Activated CD4-positive, alpha-beta memory T cell treated with anti-CD3 and anti-CD28 coated beads, Interleukin-2, amount 10 ng/mL, durations not matched to agents 7 days and 5 days (primary cell): ENCODE data around the gene C22orf23. TPM values are rescaled to one million over a fixed set of nuclear protein-coding genes. Genes with fewer than 3 reads are reported as not detected.

Experiments
- CTCF ChIA-PET: fragments of 350-600 bp; sonication (Branson Sonifier 250); formaldehyde crosslinking; loops from one replicate; lab custom pipeline; 2021; ENCODE audit warnings: antibody characterized with exemption, inconsistent platforms; lab: Charles Lee
- POLR2A ChIA-PET: fragments of 350-600 bp; sonication (Branson Sonifier 250); formaldehyde crosslinking; loops from one replicate; lab custom pipeline; 2021; ENCODE audit warnings: antibody characterized with exemption; lab: Charles Lee
- DNase-seq: peaks from one replicate; pipeline ENCODE4 v3.0.0-alpha.2; 2020
- H3K27ac Mint-ChIP-seq: one replicate; pipeline ENCODE4 v1.8.0; 2021; ENCODE audit warnings: mild to moderate bottlenecking, mixed read lengths
- H3K27me3 Mint-ChIP-seq: one replicate; pipeline ENCODE4 v1.8.0; 2021; ENCODE audit warnings: mixed read lengths
- H3K36me3 Mint-ChIP-seq: one replicate; pipeline ENCODE4 v1.8.0; 2021; ENCODE audit warnings: low read depth, mixed read lengths
- H3K4me1 Mint-ChIP-seq: one replicate; pipeline ENCODE4 v1.8.0; 2021; ENCODE audit warnings: mixed read lengths
- H3K4me3 Mint-ChIP-seq: one replicate; pipeline ENCODE4 v1.8.0; 2021; ENCODE audit warnings: mild to moderate bottlenecking, mixed read lengths
- H3K9me3 Mint-ChIP-seq: one replicate; pipeline ENCODE4 v1.8.0; 2021; ENCODE audit warnings: mixed read lengths
- total RNA-seq, 2 experiments: library from RNA; stranded (reverse); gene quantifications; one replicate each; pipeline ENCODE4 v1.2.3, GENCODE V29; 2021

Gene C22orf23
- total RNA-seq, 2 experiments from 2014 or later: not detected

DNA sequence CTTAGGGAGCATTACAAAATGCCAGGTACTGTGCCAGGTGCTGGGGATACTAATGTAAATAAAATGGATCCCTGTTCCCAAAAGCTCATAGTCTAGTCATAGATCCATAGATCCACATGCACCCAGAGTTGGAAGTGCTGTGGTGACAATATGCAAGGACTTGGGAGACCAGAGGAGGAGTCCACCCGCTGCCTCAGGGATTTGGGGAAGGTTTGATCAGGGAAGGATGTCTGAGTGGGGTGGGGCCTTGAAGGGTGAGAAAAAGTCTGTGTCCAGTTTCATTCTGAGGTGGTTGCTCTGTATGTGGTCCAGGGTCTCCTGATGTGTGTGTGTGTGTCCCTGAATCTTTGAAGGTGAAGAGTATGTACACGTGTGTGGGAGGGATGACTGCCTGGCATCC lies 21.8 kb upstream of the C22orf23 start:
- Mint-ChIP-seq H3K36me3 (no peaks in the 10 kb centered on the region), H3K9me3 (no peaks in the 10 kb centered on the region), H3K27me3 (no peaks in the 10 kb centered on the region), H3K4me3 (no peak overlapping the region), H3K27ac (no peak overlapping the region), H3K4me1 (no peaks in the 10 kb centered on the region)
- POLR2A ChIA-PET: no interaction called here
- CTCF ChIA-PET: no interaction called here
- DNase-seq: no peak

DNA sequence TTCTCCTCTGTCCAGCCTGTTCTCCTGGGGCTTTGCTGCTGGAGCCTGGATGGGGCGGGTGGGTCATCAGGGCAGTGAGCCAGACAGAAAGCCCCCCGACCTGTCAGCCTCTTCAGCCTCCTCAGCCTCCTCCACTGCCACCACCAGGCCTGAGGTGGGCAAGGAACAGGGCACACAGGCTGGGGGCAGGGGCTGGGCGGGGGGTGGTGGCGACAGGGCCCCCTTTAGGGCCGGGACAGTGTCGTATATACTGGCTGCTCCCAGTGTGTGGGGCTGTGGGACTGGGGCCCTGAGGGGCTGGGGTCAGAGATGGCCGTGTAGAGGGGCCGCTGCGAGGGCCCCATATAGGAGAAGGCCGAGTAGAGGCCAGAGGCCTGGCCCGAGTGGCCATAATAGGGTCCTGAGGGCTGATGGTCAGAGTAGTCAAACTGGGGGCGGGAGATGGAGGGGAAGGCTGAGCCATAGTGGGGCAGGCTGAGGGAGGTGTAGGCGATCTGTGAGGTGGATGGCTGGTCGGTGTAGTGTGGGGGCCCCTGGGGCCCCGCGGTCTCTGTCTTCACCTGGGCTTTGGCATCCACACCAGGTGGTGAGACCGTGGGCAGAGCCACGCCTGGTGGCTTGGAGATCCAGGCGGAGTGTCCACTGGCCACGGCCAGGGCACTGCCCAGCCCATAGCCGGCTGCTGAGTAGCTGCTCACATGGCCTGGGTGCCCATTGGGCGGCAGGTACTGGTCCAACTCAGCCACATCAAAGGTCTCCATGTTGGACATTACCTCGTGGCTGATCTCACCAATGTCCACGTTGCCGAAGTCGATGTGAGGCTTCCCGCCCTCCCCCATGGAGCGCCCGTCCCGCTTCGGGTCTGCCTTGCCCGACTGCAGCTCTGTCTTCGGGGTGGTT lies 20.1 kb upstream of the C22orf23 start:
- Mint-ChIP-seq H3K4me1 (no peaks in the 10 kb centered on the region), H3K36me3 (no peaks in the 10 kb centered on the region), H3K27me3 (no peaks in the 10 kb centered on the region), H3K27ac (no peak overlapping the region), H3K9me3 (no peaks in the 10 kb centered on the region), H3K4me3 (no peak overlapping the region)
- ChIA-PET CTCF (no interaction called here), POLR2A (no interaction called here)
- DNase-seq: no peak

DNA sequence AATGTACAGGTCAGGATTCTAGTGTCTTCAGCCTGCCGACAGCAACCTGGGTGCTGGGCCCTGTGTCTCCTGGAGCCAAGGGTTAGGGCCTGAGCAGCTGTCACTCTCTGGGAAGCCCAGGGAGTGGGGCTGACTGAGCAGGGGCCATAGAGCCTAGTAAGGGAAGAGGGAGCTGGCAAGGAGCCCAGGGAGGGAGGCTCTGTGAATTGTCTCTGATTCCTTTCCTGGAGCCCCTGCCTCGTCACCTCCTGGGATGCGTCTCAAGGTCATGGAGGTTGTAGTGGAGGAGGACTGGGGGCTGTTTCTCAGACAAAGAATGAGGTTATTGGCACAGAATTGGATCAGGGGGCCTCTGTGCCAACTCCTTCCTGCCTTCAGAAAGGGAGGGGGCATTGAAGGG lies 19.1 kb upstream of the C22orf23 start:
- H3K4me3 Mint-ChIP-seq: no peak overlapping the region
- no peaks in the 10 kb centered on the region for H3K4me1 Mint-ChIP-seq
- H3K9me3 Mint-ChIP-seq: no peaks in the 10 kb centered on the region
- POLR2A ChIA-PET: no interaction called here
- CTCF ChIA-PET: interaction anchor here (0.6 kb wide), 1 partner anchor 95 kb away, joined by 3 read pairs; no protein-coding TSS in a partner anchor
- H3K27ac Mint-ChIP-seq: no peak overlapping the region
- no peaks in the 10 kb centered on the region for H3K27me3 Mint-ChIP-seq
- no peak for DNase-seq
- peaks cover 7% of the 10 kb centered on the region for H3K36me3 Mint-ChIP-seq

DNA sequence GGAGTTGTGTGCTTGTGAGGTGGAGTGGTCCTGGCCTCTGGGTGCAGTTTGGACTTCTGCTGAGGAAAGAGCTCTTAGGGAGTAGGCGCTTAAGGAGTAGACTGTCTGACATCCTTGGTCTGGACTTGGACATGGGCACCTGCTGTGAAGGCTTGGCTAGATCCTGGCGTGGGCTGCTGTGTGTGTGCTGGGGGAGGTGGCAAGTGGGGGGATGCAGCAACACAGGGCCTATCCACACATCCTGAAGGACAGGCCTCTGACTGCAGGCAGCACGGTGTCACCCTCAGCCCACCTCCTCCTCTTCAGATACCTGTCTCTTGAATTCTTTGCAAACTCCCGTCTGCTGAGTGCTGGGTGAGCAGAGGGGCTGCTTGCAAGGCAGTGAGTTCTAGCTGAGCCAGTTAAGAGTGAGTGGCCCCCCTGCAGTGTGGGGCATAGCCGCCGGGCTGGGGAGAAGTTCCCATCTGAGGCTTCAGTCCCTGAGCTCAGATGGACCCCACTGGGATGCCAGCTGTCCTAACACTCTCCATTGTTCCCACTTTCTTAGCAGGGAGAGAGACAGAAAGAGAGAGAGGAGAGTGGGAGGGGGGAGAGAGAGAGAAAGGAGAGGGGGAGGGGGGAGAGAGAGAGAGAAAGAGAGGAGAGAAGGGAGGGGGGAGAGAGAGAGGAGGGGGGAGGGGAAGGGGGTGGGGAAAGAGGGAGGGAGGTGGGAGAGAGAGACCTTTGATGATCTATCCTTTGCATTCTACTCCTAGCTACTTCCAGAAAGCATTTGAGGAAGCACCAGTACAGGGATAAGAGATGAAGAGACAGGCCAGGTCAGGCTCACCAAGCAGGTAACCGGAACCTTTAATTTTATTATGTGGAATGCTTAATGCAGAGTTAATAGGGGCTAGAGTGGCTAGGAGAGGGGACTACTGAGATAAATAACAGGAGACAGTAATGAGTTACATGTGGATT lies 18.4 kb upstream of the C22orf23 start:
- ChIA-PET POLR2A (no interaction called here), CTCF (no interaction called here)
- Mint-ChIP-seq H3K4me3 (no peak overlapping the region), H3K36me3 (peaks cover 12% of the 10 kb centered on the region), H3K4me1 (no peaks in the 10 kb centered on the region), H3K27ac (no peak overlapping the region), H3K27me3 (no peaks in the 10 kb centered on the region), H3K9me3 (no peaks in the 10 kb centered on the region)
- DNase-seq: no peak

DNA sequence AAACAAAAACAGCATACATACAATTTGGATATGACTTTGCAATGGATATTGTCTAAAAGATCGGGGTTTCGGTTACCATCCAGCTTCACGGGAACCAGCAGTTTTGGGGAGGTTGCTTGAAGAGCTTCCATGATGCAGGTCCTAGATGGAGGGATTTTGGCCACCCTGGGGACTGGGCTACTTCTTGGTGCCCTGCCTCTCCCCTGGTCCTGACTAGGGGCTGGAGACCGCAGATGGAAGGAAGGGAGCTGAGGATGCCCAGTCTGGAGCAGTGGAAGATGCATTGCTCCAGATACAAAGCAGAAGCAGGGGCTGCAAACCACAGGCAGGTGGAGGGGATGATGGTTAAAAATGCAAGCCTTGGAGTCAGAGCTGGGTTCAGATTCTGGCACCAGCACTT lies 17.5 kb upstream of the C22orf23 start:
- no peak overlapping the region for H3K27ac Mint-ChIP-seq
- POLR2A ChIA-PET: no interaction called here
- DNase-seq: no peak

DNA sequence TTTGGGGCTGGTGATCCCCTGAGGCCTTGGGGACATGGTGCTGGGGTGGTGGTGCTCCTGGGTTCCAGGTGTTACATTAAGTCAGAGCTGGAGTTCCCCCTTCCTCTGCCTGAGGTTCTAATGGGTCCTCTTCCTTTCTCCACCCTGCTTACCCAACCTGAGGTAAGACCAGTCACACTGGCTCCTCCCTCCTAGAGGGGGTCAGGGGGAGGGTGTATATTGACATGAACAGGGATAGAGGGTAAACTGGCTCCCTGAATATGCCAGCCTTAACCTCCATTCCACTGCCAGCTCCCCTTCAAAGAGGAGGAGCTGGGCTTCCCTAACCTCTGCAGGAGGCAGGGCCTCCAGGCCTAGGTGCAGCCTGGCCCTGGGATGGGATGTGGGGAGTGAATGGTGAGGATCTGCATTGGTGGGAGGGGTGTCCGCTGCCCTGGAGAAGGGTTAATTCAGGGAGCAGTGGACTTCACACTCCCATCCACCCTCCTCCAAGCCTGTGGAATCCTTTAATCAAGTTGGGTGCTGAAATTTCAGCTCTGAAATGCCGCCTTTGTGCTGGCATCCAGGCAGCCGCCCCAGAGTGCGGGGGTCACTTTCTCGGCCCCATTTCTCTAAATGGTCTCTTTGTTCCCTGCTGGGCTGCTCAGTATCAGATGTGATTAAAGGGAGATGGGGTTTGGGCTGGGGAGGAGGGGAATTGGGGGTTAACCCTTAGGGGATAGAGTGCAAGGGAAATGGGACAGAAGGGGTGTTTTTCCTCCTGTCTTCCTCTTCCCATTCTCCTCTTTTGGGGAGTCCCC lies 15.3 kb upstream of the C22orf23 start:
- ChIA-PET CTCF (interaction anchor here (1.2 to 1.3 kb wide), 2 partner anchors 15 to 34 kb away, joined by 3 read pairs; partner anchors contain the start of genes C22orf23 and POLR2F), POLR2A (interaction anchor here (1.3 kb wide), 1 partner anchor 15 kb away, joined by 3 read pairs; the partner anchor contains the start of genes C22orf23 and POLR2F)
- Mint-ChIP-seq H3K27me3 (no peaks in the 10 kb centered on the region), H3K4me3 (no peak overlapping the region), H3K36me3 (peaks cover 15% of the 10 kb centered on the region), H3K4me1 (peaks cover 2% of the 10 kb centered on the region), H3K27ac (no peak overlapping the region), H3K9me3 (no peaks in the 10 kb centered on the region)
- no peak for DNase-seq

More for the DNA sequence above, 17.5 kb upstream of the C22orf23 start:
- Mint-ChIP-seq H3K9me3 (no peaks in the 10 kb centered on the region), H3K4me1 (no peaks in the 10 kb centered on the region), H3K27me3 (no peaks in the 10 kb centered on the region), H3K36me3 (peaks cover 12% of the 10 kb centered on the region), H3K4me3 (no peak overlapping the region)
- CTCF ChIA-PET: interaction anchor here (0.6 to 1.0 kb wide), 2 partner anchors 20 kb away, joined by 3 to 4 read pairs; no protein-coding TSS in a partner anchor

DNA sequence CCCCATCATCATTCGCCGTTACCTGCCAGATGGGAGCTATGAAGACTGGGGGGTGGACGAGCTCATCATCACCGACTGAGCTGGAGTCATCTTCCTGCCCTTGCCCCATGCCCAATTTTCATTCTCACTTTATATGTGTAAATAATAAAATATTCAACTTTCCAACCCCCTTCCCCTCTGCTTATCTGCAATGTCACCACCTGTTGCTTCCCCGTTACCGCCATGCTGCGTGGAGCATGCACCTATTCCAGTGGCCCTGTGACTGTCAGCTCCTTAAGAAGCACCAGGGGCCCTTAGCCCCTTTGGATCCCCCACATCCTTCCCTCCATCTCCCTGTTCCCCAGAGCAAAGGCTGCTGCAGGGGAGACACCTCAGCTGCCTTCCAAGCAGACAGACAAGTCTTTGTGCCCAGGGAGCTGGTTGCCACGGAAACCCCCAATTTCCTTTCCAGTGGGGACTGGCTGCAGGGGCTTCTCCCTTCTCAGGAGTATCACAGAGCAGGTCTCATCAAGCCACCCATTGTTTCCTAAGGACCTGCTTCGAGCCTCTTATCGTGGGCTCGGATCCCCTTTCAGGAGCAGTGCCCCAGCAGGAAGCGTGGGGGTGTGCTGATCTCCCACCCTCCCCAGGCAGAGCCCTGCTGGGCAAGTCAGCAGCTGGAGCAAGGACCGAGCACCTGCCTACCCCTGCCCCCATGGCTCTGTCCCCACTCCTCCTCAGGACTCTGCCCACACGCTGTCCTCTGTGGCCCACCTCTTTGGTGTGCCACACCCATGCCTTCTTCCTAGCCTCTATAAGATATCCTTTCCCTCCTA lies 14.4 kb upstream of the C22orf23 start:
- Mint-ChIP-seq H3K36me3 (peaks cover 15% of the 10 kb centered on the region), H3K4me1 (peaks cover 2% of the 10 kb centered on the region), H3K9me3 (no peaks in the 10 kb centered on the region), H3K4me3 (no peak overlapping the region), H3K27me3 (no peaks in the 10 kb centered on the region), H3K27ac (no peak overlapping the region)
- ChIA-PET CTCF (interaction anchor here (1.2 to 1.3 kb wide), 2 partner anchors 14 to 34 kb away, joined by 3 read pairs; partner anchors contain the start of genes C22orf23 and POLR2F), POLR2A (interaction anchor here (1.3 kb wide), 1 partner anchor 14 kb away, joined by 3 read pairs; the partner anchor contains the start of genes C22orf23 and POLR2F)
- no peak for DNase-seq

DNA sequence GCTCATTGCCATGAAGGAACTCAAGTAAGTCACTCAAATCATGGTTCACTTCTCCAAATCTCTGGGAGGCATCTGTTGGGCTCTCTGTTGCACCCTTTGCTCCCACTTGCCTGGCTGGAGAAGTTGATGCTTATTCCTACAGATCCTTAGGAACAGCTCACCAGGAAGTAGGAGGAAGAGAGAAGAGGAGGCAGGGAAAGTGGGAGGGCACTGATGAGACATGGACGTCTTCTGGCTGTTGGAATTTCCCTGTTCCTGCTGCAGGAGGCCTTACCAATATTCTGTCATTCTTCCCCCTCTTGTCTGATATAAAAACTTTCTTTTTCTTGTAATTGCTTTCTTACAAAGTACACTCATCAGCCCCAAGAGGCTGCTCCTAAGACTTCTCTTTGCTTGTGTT lies 13.7 kb upstream of the C22orf23 start:
- POLR2A ChIA-PET: interaction anchor here (1.3 kb wide), 1 partner anchor 14 kb away, joined by 3 read pairs; the partner anchor contains the start of genes C22orf23 and POLR2F
- Mint-ChIP-seq H3K36me3 (peaks cover 18% of the 10 kb centered on the region), H3K27me3 (no peaks in the 10 kb centered on the region), H3K4me1 (peaks cover 2% of the 10 kb centered on the region), H3K9me3 (no peaks in the 10 kb centered on the region), H3K27ac (no peak overlapping the region), H3K4me3 (no peak overlapping the region)
- no peak for DNase-seq
- CTCF ChIA-PET: interaction anchor here (1.3 kb wide), 1 partner anchor 13 kb away, joined by 3 read pairs; the partner anchor contains the start of genes C22orf23 and POLR2F

DNA sequence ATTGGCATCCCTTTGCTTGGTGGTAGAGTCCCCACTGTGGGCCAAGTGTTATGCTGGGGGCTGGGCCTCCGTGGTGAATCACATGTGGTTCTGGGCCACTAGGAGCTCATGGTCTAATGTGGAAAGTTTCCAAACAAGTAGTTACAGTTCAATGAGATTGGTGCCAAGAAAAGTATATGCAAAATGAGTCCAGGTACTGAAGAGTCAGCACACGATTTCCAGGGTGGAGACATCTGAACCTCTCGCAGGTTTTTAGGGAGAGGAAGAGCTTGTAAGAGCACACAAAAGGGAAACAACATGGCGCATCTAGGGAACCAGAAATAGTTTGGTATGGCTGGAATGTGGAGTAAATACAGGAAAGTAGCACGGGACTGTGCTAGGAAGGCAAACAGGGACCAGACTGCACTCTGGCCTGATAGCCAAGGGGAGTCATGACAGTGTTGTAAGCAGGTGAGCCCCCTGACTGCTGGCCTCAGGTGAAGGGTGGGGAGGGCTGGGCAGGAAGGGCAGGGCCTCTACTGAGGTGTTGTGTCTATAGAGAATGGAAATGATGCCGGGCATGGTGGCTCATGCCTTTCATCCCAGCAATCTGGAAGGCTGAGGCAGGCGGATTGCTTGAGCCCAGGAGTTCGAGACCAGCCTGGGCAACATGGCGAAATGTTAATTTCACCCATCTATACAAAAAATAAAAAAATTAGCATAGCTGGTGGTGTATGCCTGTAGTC lies 12.7 kb upstream of the C22orf23 start:
- Mint-ChIP-seq H3K27ac (no peak overlapping the region), H3K4me3 (no peak overlapping the region), H3K4me1 (peaks cover 2% of the 10 kb centered on the region), H3K36me3 (peaks cover 28% of the 10 kb centered on the region), H3K9me3 (no peaks in the 10 kb centered on the region), H3K27me3 (no peaks in the 10 kb centered on the region)
- CTCF ChIA-PET: interaction anchor here (1.1 to 2.8 kb wide), 8 partner anchors 12 to 148 kb away, joined by 3 to 27 read pairs (median 4); partner anchors contain the start of genes C22orf23 and POLR2F
- DNase-seq: no peak
- POLR2A ChIA-PET: no interaction called here

DNA sequence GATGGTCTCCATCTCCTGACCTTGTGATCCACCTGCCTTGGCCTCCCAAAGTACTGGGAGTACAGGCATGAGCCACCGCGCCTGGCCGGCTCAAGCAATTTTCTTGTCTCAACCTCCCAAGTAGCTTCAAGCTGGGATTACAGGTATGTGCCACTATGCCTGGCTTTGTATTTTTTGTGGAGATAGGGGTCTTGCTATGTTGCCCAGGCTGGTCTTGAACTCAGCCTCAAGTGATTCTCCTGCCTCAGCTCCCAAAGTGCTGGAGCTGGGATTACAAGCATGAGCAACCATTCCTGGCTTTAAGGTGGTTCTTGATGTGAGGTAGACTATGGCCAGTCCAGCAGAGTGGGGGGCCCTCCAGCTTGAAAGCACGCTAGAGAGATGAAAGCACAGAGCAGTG lies 7.7 kb upstream of the C22orf23 start:
- no peaks in the 10 kb centered on the region for H3K9me3 Mint-ChIP-seq
- ChIA-PET CTCF (no interaction called here), POLR2A (no interaction called here)
- no peaks in the 10 kb centered on the region for H3K27me3 Mint-ChIP-seq
- no peak overlapping the region for H3K4me3 Mint-ChIP-seq
- no peak for DNase-seq
- peaks cover 11% of the 10 kb centered on the region for H3K4me1 Mint-ChIP-seq
- H3K36me3 Mint-ChIP-seq: peaks cover 56% of the 10 kb centered on the region
- no peak overlapping the region for H3K27ac Mint-ChIP-seq
